OCI-LY7 (cell line): ENCODE results near the gene TASOR. TPM values are rescaled to one million over a fixed set of nuclear protein-coding genes. Genes with fewer than 3 reads are reported as not detected.
"Not testable (repeated sequence)": the region's sequence is repeated elsewhere in the genome, so short reads cannot be mapped to it uniquely, and the experiment has no call there.

Source experiments
- BruUV-seq: library from RNA; stranded (reverse); fragments of 400-500 nt; replicated peaks from 2 replicates; lab custom pipeline; 2021; lab: Mats Ljungman, UMichigan
- CTCF ChIA-PET: fragments of 300-600 bp; sonication (Branson Sonifier 250); formaldehyde crosslinking; loops from one replicate; lab custom pipeline; 2022; ENCODE audit warnings: antibody characterized with exemption; ENCODE audit not compliant: unreplicated experiment; lab: Charles Lee
- POLR2A ChIA-PET: fragments of 300-600 bp; sonication (Branson Sonifier 250); formaldehyde crosslinking; loops from one replicate; lab custom pipeline; 2022; ENCODE audit warnings: antibody characterized with exemption; lab: Charles Lee
- DNase-seq: peaks from one replicate; pipeline ENCODE4 v3.0.0-alpha.2; 2015; ENCODE audit warnings: low spot score
- H2AFZ ChIP-seq: fragments of 200-600 bp; sonication (generic), shearing (Covaris generic); 2 replicates; pipeline ENCODE4 v1.6.1; 2014; ENCODE audit warnings: mild to moderate bottlenecking, antibody characterized with exemption, low read length, moderate library complexity
- H3K27ac ChIP-seq: fragments of 200-600 bp; sonication (generic); 2 replicates; pipeline ENCODE4 v1.5.1; 2014; ENCODE audit warnings: mixed run types, low read depth, mild to moderate bottlenecking, moderate library complexity, low read length, inconsistent platforms; ENCODE audit not compliant: poor library complexity, severe bottlenecking
- H3K36me3 ChIP-seq: fragments of 200-600 bp; sonication (generic); 2 replicates; pipeline ENCODE4 v1.6.1; 2014; ENCODE audit warnings: mild to moderate bottlenecking, antibody characterized with exemption, low read length, moderate library complexity, mixed read lengths; ENCODE audit not compliant: insufficient read depth
- H3K4me1 ChIP-seq: fragments of 200-600 bp; sonication (generic); 2 replicates; pipeline ENCODE4 v1.5.1; 2014; ENCODE audit warnings: mild to moderate bottlenecking, low read length; ENCODE audit not compliant: insufficient read depth, poor library complexity, severe bottlenecking
- H3K4me2 ChIP-seq: fragments of 200-600 bp; sonication (generic); 2 replicates; pipeline ENCODE4 v1.6.1; 2014; ENCODE audit warnings: mild to moderate bottlenecking, low read length
- H3K4me3 ChIP-seq: fragments of 200-600 bp; sonication (generic); 2 replicates; pipeline ENCODE4 v1.5.1; 2014; ENCODE audit warnings: mild to moderate bottlenecking, low read depth, low read length; ENCODE audit not compliant: poor library complexity, severe bottlenecking
- H3K79me2 ChIP-seq: fragments of 200-600 bp; sonication (generic); 2 replicates; pipeline ENCODE4 v1.6.1; 2016; ENCODE audit warnings: low read depth, mild to moderate bottlenecking, low read length, moderate library complexity, mixed read lengths; ENCODE audit not compliant: insufficient read depth
- H3K9me2 ChIP-seq: fragments of 200-600 bp; sonication (generic); 2 replicates; pipeline ENCODE4 v1.6.1; 2016; ENCODE audit warnings: mild to moderate bottlenecking, low read length, mixed read lengths; ENCODE audit not compliant: insufficient read depth
- H3K9me3 ChIP-seq: fragments of 200-600 bp; sonication (generic); 2 replicates; pipeline ENCODE4 v1.6.1; 2014; ENCODE audit warnings: mild to moderate bottlenecking, mixed run types, low read length, mixed read lengths
- H4K20me1 ChIP-seq: fragments of 200-600 bp; sonication (generic); 2 replicates; pipeline ENCODE4 v1.6.1; 2014; ENCODE audit warnings: mild to moderate bottlenecking, antibody characterized with exemption, low read length, moderate library complexity, mixed read lengths; ENCODE audit not compliant: insufficient read depth
- CTCF ChIP-seq: fragments of 200-600 bp; sonication (generic); conservative IDR thresholded peaks from 2 replicates; pipeline ENCODE4 v1.5.1; 2014; ENCODE audit warnings: mild to moderate bottlenecking, antibody characterized with exemption, low read length, moderate library complexity, mixed read lengths
- EZH2phosphoT487 ChIP-seq: fragments of 200-600 bp; sonication (generic); IDR thresholded peaks from 2 replicates; pipeline ENCODE4 v1.6.1; 2018; ENCODE audit warnings: low read depth, borderline replicate concordance, mild to moderate bottlenecking, mixed run types, antibody characterized with exemption, low read length, moderate library complexity, mixed read lengths
- intact Hi-C: fragments of 100-400 bp; cut with micrococcal nuclease; formaldehyde crosslinking; loops from one replicate; pipeline ENCODE4 v1.10.0; 2022; ENCODE audit not compliant: unreplicated experiment
- total RNA-seq, 2 experiments: library from RNA; depleted of rRNA in 1 of 2; stranded (reverse); fragments of >200 nt in 1 of 2; shearing (Covaris generic) in 1 of 2; gene quantifications; 2 replicates each; pipeline ENCODE4 v1.2.3, GENCODE V29; 2014 to 2022

The TASOR gene
- total RNA-seq, 2 experiments from 2014 or later: 96.5 to 121 TPM

- H2AFZ ChIP-seq, H4K20me1 ChIP-seq, H3K9me3 ChIP-seq, DNase-seq, H3K4me3 ChIP-seq, H3K79me2 ChIP-seq, H3K4me2 ChIP-seq, H3K9me2 ChIP-seq, intact Hi-C loops, H3K27ac ChIP-seq, BruUV-seq, CTCF ChIA-PET, H3K36me3 ChIP-seq: not testable (repeated sequence)
- POLR2A ChIA-PET: interaction anchor here (0.7 to 1.1 kb wide), 2 partner anchors 121 to 271 kb away, joined by 4 read pairs; no protein-coding TSS in a partner anchor
- peaks cover 31% of the 10 kb centered on the region for H3K4me1 ChIP-seq
Observed at GRCh38 chr3:56692520-56693433, 9.7 kb upstream of the TASOR start.

- BruUV-seq, H2AFZ ChIP-seq, H3K36me3 ChIP-seq, H3K27ac ChIP-seq, H3K9me3 ChIP-seq, H3K79me2 ChIP-seq, POLR2A ChIA-PET, H3K9me2 ChIP-seq, intact Hi-C loops, DNase-seq, H3K4me2 ChIP-seq, H4K20me1 ChIP-seq, H3K4me3 ChIP-seq, CTCF ChIA-PET: not testable (repeated sequence)
- H3K4me1 ChIP-seq: peaks cover 31% of the 10 kb centered on the region
Observed at GRCh38 chr3:56692001-56692365, 8.9 kb upstream of the TASOR start.

GRCh38 chr3:56691165-56692000 is 8.3 kb upstream of the TASOR start:
- H3K4me2 ChIP-seq: no peak overlapping the region
- no peak overlapping the region for H3K27ac ChIP-seq
- ChIA-PET CTCF (no interaction called here), POLR2A (interaction anchor here (1.1 kb wide), 1 partner anchor 82 kb away, joined by 4 read pairs; no protein-coding TSS in a partner anchor)
- TF ChIP-seq CTCF (no peak), EZH2phosphoT487 (no peak)
- no peak overlapping the region for H3K4me3 ChIP-seq
- H4K20me1 ChIP-seq: no peaks in the 10 kb centered on the region
- H3K36me3 ChIP-seq: no peaks in the 10 kb centered on the region
- no TSS peak for BruUV-seq
- H3K9me3 ChIP-seq: no peaks in the 10 kb centered on the region
- no peaks in the 10 kb centered on the region for H3K79me2 ChIP-seq
- H3K9me2 ChIP-seq: no peaks in the 10 kb centered on the region
- intact Hi-C loops: no loop called here
- no peak overlapping the region for H2AFZ ChIP-seq
- H3K4me1 ChIP-seq: peaks cover 25% of the 10 kb centered on the region
- DNase-seq: no peak
